AG04449 (cell line): ENCODE measurements around the gene HK1.

Experiments used
- CTCF ChIA-PET: fragments of 350-600 bp; formaldehyde crosslinking; extraction: SDS; loops from one replicate; lab custom pipeline; 2021; ENCODE audit warnings: antibody characterized with exemption; lab: Yijun Ruan, JAX
- POLR2A ChIA-PET: fragments of 400-600, 350-600 bp; formaldehyde crosslinking; extraction: SDS; loops from one replicate; lab custom pipeline; 2020; ENCODE audit warnings: antibody characterized with exemption, inconsistent platforms; lab: Yijun Ruan, JAX
- DNase-seq: peaks from one replicate; pipeline ENCODE4 v3.0.0-alpha.2; 2010; ENCODE audit warnings: low read depth, low spot score
- H3K4me3 ChIP-seq: 2 replicates; pipeline ENCODE4 v1.5.1; 2011; ENCODE audit warnings: low read depth, mild to moderate bottlenecking, control low read depth, low read length
- CTCF ChIP-seq: IDR thresholded peaks from one replicate; pipeline ENCODE4 v1.5.1; 2011; ENCODE audit warnings: mild to moderate bottlenecking, moderate library complexity, low read length, control low read depth, inconsistent platforms; ENCODE audit not compliant: insufficient read depth; ENCODE audit errors: missing control alignments

The HK1 gene

GRCh38 chr10:69418052-69418752 lies 139.9 kb downstream of the HK1 start:
- H3K4me3 ChIP-seq = no peak overlapping the region
- DNase-seq = no peak
- TF ChIP-seq CTCF = no peak
- CTCF ChIA-PET = interaction anchor here (0.9 to 4.4 kb wide), 8 partner anchors 10 to 324 kb away, joined by 3 to 33 read pairs (median 4); no protein-coding TSS in a partner anchor
- POLR2A ChIA-PET = no interaction called here

GRCh38 chr10:69419096-69419743 lies 140.9 kb downstream of the HK1 start:
- DNase-seq = no peak
- H3K4me3 ChIP-seq = no peak overlapping the region
- POLR2A ChIA-PET = no interaction called here
- no peak for TF ChIP-seq CTCF
- CTCF ChIA-PET = interaction anchor here (0.9 to 4.4 kb wide), 5 partner anchors 10 to 96 kb away, joined by 3 to 33 read pairs (median 6); no protein-coding TSS in a partner anchor

- CTCF ChIA-PET = interaction anchor here (1.4 to 4.4 kb wide), 4 partner anchors 10 to 95 kb away, joined by 5 to 33 read pairs (median 18); no protein-coding TSS in a partner anchor
- POLR2A ChIA-PET = no interaction called here
- TF ChIP-seq CTCF = no peak
- DNase-seq = no peak
- no peak overlapping the region for H3K4me3 ChIP-seq
Measured at GRCh38 chr10:69419744-69420126, 141.4 kb downstream of the HK1 start.

- ChIA-PET POLR2A (no interaction called here), CTCF (interaction anchor here (1.1 to 11.0 kb wide), 6 partner anchors 8 to 215 kb away, joined by 3 to 118 read pairs (median 4); no protein-coding TSS in a partner anchor)
- TF ChIP-seq CTCF = no peak
- no peak overlapping the region for H3K4me3 ChIP-seq
- DNase-seq = no peak
Measured at GRCh38 chr10:69421611-69422308, 143.5 kb downstream of the HK1 start.

GRCh38 chr10:69422676-69423075 lies 144.4 kb downstream of the HK1 start:
- ChIA-PET POLR2A (no interaction called here), CTCF (interaction anchor here (1.2 to 11.0 kb wide), 5 partner anchors 9 to 215 kb away, joined by 3 to 118 read pairs (median 4); no protein-coding TSS in a partner anchor)
- H3K4me3 ChIP-seq = no peak overlapping the region
- no peak for DNase-seq
- no peak for TF ChIP-seq CTCF
